HPDE6-E6E7 (cell line): ENCODE data around the gene SNAPC1.

Experiments
- DNase-seq: peaks from one replicate; pipeline ENCODE4 v3.0.0; 2011; ENCODE audit warnings: missing footprints; ENCODE audit errors: extremely low spot score

The SNAPC1 gene

GRCh38 chr14:61812347-61813095, 50.3 kb downstream of the SNAPC1 start, which contains the start of gene SYT16:
TSS of gene SYT16 (plus strand) at chr14:61812703.
- DNase-seq = no peak

DNA sequence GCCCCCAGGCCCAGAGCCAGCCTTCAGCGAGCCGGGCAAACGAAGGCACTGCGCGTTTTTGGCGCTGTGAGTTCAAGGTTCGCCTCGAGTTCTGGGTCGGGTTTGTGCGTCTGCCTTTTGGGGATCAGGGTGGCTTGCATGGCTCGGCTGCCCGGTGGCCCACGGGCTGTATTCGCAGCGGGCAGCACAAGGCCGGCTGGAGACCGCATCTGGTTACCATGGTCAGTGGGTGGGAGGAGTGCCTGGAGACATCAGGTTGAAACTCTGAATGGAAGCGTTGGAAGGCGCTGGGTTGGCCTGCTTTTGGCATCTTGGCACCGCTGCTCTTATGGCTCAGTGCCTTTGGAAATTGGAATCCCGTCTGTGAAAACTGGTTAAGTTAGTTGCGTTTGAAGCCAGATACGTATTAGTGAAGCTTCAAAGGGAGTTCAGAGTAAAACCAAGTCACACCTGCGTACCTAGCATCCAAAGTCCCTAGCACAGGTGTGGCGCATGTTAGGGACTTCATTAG, 50.9 kb downstream of the SNAPC1 start:
- no peak for DNase-seq

DNA sequence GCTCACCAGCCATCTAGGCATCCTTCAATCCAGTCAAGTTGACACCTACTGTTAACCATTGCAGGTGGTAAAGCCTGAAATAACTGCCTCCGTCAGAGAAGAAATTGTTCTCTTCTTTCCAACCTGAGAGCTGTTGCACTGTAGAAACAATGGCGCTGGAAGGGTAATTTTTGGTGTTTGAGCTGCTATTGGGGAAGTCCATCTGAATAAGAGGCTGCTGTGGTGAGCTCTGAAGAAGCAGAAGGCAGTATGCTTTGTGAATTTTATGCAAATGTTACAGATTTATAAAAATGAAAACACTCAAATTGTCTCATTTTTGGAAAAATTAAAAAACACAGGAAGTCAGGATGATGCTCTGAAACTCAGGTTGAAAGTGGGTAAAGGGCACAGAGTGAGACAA, 60.2 kb downstream of the SNAPC1 start:
- no peak for DNase-seq

DNA sequence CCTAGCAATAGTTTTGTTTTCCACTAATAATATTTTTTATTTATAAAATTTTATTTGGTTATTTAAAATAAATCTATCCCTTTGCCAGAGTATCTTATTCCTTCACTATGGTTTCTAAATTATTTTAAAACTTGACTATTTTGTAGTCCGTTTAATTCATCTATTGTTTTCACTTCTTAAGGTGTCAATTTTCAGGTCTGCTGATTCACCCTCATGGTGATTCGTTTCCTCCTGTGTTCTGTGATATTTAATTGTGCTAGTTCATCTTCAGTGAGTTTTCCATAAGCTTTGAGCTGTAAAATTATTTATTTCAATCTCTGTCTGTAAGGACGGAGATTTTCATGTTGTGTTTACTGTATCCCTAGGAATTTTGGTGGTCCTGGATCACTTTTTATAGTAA, 70.6 kb downstream of the SNAPC1 start:
- no peak for DNase-seq

DNA sequence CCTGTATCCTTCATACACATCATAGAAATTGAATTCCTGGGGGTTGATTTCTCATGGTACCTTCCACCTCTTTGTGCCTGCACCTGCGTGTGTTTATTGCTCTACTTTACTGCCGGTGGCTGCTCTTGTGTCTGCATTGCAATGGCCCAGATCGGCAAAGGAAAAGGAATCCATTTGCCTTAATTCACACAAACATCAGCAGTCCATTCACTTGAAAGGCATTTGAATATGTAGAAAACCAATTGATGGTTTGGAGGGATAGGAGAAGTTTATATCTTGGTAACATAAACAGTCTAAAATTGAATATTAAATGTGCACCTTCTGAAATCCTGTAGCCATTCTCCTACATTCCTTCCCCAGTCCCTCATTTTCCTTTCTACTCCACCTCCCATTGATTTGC, 74.0 kb downstream of the SNAPC1 start:
- DNase-seq = no peak

GRCh38 chr14:61836807-61837206, 74.6 kb downstream of the SNAPC1 start:
- DNase-seq = no peak

DNA sequence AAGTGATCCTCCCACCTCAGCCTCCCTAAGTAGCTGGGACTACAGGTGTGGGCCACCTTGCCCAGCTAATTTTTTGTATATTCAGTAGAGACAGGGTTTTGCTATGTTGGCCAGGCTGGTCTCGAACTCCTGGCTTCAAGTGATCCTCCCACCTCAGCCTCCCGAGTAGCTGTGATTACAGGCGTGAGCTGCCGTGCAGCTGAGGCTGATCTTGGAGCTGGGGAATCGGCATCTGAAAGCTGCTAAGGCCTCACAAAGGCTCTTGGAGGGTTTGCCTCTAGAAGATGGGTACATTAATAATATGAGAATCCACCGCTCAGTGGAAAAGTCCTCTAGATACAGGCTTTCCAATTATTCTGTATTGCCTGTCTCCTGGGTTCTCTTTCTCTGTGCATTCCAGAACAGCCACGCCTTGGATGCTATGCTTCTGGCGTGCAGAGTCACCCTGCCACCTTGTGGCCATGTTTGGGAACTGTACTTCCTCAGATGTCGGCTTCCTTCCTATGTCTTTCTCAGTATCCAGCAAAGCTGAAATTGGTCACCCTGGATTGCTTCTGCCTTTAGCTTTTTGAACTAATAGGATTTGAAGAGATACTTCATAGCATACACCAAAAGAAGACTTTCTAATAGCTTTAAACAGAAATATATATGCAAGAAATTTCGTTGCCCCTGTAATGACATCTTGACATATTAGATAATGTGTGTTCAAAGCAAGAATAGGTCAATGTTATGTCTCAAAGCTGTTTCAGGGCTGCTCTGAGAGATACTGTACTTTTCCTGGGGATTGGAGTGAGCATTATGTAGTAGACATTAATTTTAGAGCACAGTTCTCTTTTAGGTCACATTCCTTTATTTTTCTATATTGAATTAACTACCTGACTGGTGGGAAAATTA, 75.4 kb downstream of the SNAPC1 start:
- peak; percentile 60 for DNase-seq

GRCh38 chr14:61838661-61839245, 76.5 kb downstream of the SNAPC1 start:
- DNase-seq = peak; percentile 36

GRCh38 chr14:61839507-61839906, 77.3 kb downstream of the SNAPC1 start:
- DNase-seq = no peak

GRCh38 chr14:61841145-61841544, 78.9 kb downstream of the SNAPC1 start:
- no peak for DNase-seq
